GM21717 (cell line): ENCODE data around the gene DCAF15.
"Not testable (repeated sequence)": the region's sequence is repeated elsewhere in the genome, so short reads cannot be mapped to it uniquely, and the experiment has no call there.

ENCODE experiments used
- ATAC-seq: cut with Tn5 transposase; IDR thresholded peaks from one replicate; pipeline ENCODE4 v1.9.1; 2021; ENCODE audit warnings: mild to moderate bottlenecking, moderate library complexity; ENCODE audit not compliant: unreplicated experiment

DCAF15 gene

GRCh38 chr19:13959141-13959961 is 7.0 kb downstream of the DCAF15 start:
- no peak for ATAC-seq

- ATAC-seq: no peak
These were observed 7.9 kb downstream of the DCAF15 start for GRCh38 chr19:13959962-13960862.

GRCh38 chr19:13960863-13961784 is 8.8 kb downstream of the DCAF15 start:
- no peak for ATAC-seq

GRCh38 chr19:13961826-13962698 is 9.8 kb downstream of the DCAF15 start:
- ATAC-seq: no peak

GRCh38 chr19:13962699-13963602 is 10.6 kb downstream of the DCAF15 start:
- no peak for ATAC-seq

GRCh38 chr19:13963603-13964105 is 11.3 kb downstream of the DCAF15 start:
- no peak for ATAC-seq

- no peak for ATAC-seq
These were observed 12.5 kb downstream of the DCAF15 start for GRCh38 chr19:13964776-13965175.

GRCh38 chr19:13965377-13965896 is 13.1 kb downstream of the DCAF15 start:
- ATAC-seq: no peak

GRCh38 chr19:13965926-13966683 is 13.8 kb downstream of the DCAF15 start:
- ATAC-seq: no peak

GRCh38 chr19:13966684-13967128 is 14.4 kb downstream of the DCAF15 start:
- ATAC-seq: no peak

GRCh38 chr19:13967206-13967605 is 14.9 kb downstream of the DCAF15 start:
- ATAC-seq: not testable (repeated sequence)

GRCh38 chr19:13968383-13968935 is 16.1 kb downstream of the DCAF15 start:
- no peak for ATAC-seq

GRCh38 chr19:13968999-13969398 is 16.7 kb downstream of the DCAF15 start:
- ATAC-seq: no peak

GRCh38 chr19:13969897-13970296 is 17.6 kb downstream of the DCAF15 start:
- no peak for ATAC-seq

- not testable (repeated sequence) for ATAC-seq
These were observed 19.6 kb downstream of the DCAF15 start for GRCh38 chr19:13971868-13972267.

- no peak for ATAC-seq
These were observed 20.3 kb downstream of the DCAF15 start for GRCh38 chr19:13972368-13973155.
